NCI-H1417 treated with DMSO at 0.1 percent for 48 hours (cell line): ENCODE measurements around the gene APH1B.

Experiments
- DNase-seq: peaks from one replicate; lab custom pipeline; 2025; lab: John Stamatoyannopoulos, UW

Gene APH1B

DNA sequence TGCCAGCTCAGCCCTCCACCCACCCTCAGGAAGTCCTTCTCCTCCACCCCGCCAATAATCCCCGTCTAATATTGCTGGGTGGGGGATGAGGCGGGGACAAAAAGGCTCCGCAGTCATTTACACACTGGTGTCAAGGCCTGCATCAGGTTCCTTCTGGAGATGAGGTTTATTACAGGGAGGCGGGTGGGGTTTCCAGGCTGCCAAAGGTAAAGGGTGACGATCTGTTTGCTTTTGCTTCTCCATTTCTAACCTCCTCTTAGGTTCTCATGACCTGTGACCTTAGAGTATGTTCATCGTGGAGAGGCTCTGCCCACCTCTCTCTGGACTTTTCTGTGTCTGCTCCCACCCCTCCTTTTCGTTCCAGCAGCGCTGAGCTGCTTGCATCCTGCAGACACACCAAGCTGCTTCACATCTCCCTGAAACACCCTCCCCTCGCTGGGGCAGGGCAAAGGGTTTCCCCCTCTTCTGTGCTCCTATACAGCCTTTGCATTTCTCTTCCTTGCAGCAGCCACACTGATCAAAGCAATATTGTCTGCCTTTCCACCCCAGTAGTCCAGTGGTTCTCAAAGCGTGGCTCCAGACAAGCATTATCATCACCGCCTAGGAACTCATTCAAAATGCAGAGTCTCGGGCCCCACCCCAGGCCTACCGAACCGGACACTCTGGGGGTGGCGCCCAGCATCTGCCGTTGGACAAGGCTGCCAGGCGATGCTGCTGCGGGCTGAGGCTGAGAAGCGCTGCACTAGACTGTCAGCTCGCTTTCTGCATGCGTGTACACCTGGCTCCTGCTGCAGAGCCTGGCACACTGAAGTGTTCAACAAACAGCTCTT, 77.6 kb downstream of the APH1B start:
- no peak for DNase-seq

DNA sequence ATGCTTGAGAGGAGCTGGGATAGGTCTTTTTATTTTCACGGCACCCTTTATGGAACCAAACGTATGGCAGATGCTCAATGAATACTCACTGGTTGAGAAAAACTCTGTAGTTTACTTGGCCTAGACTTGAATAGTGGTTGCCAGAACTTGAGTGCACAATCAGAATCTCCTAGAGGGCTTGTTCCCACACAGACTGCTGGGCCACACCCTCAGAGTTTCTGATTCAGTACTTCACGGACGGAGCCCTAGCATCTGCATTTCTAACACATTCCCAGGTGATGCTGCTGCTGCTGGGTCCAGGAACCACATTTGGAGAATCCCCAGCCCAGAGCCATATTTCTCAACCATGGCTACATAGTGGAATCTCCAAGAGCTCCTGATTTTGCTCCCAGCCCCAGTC, 79.7 kb downstream of the APH1B start:
- no peak for DNase-seq

DNA sequence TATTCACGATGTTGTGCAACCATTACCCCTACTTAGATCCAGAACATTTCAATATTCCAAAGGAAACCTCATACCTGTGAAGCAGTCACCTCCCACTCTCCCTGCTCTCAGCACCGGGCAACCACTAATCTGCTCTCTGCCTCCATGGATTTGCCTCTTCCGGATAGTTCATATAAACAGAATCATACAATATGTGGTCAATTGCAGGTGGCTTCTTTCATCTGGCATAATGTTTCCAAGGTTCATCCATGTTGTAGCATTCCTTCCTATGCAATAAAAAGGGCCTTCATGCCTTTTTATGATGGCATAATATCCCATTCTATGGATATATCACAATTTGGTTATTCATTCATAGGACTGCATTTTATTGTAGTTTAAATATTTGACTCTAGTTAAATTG, 80.3 kb downstream of the APH1B start:
- no peak for DNase-seq

DNA sequence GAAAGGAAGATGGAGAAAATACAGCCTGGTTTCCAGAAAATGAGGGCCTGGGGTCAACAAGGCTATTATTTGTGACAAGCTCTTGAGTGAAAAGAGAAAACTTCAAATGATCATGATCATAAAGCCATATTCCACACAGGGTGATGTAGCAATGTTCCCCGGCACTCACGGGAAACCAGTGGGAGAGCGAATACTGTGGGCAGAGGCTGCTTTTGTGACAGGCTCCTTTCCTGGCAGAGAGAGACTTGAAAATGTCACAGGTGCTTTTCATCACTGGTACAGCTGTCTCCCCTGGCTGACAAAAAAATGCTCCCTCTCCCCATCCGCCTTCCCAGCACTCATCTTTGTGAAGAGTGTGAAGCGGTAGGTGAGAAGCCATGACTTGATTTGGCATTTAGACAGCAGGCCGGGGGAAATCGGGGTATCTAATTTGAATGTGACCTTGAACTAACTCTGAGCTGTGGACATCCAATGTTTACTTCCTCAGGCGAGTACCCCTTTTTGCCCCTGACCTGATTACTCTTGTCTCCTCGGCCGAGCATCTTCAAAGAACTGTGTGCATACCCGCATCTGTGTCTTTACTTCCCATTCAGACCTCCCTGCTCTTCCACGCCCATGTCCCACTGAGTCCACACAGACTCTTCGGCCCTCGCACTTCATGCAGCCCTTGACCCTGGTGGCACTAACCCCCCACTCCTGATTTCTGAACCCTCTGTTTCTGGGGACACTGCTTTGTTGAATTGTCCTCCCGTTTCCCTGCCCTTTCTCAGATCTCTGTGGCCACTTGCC, 81.0 kb downstream of the APH1B start:
- DNase-seq, result no peak
